Breast epithelium (tissue), 4 donors: ENCODE results near the gene FGF11. TPM values are rescaled to one million over a fixed set of nuclear protein-coding genes. Genes with fewer than 3 reads are reported as not detected.

Experiments used
- DNase-seq, 2 donors: peaks; one replicate each; pipeline ENCODE4 v3.0.0-alpha.2; 2019; ENCODE audit warnings: low spot score in 2 of 2
- H3K27ac ChIP-seq, 2 donors: fragments of 200-600 bp; sonication (generic) in 1 of 2; one replicate each; pipeline ENCODE4 v1.5.1; 2016 to 2019; ENCODE audit warnings: mild to moderate bottlenecking in 1 of 2
- H3K27me3 ChIP-seq, 2 donors: fragments of 200-600 bp; sonication (generic) in 1 of 2; one replicate each; pipeline versions ENCODE4 v1.5.1 to v1.6.0; 2017 to 2019; ENCODE audit warnings: control low read depth in 1 of 2, mild to moderate bottlenecking in 1 of 2
- H3K36me3 ChIP-seq: fragments of 200-600 bp; one replicate; pipeline ENCODE4 v1.5.1; 2019
- H3K4me1 ChIP-seq, 2 donors: fragments of 200-600 bp; sonication (generic); one replicate each; pipeline ENCODE4 v1.5.1; 2016 to 2019; ENCODE audit warnings: control low read depth in 1 of 2
- H3K4me3 ChIP-seq, 3 donors: fragments of 200-600 bp; sonication (generic); 1 replicate in 2 of 3; 2 replicates in 1 of 3; pipeline ENCODE4 v1.5.1; 2016 to 2019; ENCODE audit warnings: mild to moderate bottlenecking in 3 of 3, moderate library complexity in 2 of 3
- H3K9me3 ChIP-seq, 2 donors: fragments of 200-600 bp; sonication (generic) in 1 of 2; one replicate each; pipeline ENCODE4 v1.5.1; 2016 to 2019; ENCODE audit warnings: control low read depth in 1 of 2
- POLR2A ChIP-seq: fragments of 450-650 bp; IDR thresholded peaks from one replicate; pipeline ENCODE4 v1.6.1; 2016; ENCODE audit warnings: antibody characterized with exemption, mild to moderate bottlenecking, moderate library complexity
- POLR2AphosphoS5 ChIP-seq, 3 donors: sonication (generic); formaldehyde crosslinking; IDR thresholded peaks; one replicate each; pipeline ENCODE4 v1.6.1; 2017; ENCODE audit warnings: antibody characterized with exemption in 3 of 3
- intact Hi-C: fragments of 100-400 bp; cut with DNase I; formaldehyde crosslinking; loops from one replicate; pipeline ENCODE4 v1.15.1; 2023; ENCODE audit warnings: low total_unique reads
- total RNA-seq, 3 donors: library from RNA; depleted of rRNA; stranded (reverse); fragments of >200 nt; gene quantifications; one replicate each; pipeline ENCODE4 v1.1.0, GENCODE V29; 2016
- TF ChIP-seq, protein P1 (sequence below), 3 donors: fragments of 450-650 bp; IDR thresholded peaks; one replicate each; pipeline ENCODE4 v1.5.1; 2016 to 2017; ENCODE audit warnings: antibody characterized with exemption in 3 of 3, mild to moderate bottlenecking in 3 of 3, moderate library complexity in 3 of 3

The FGF11 gene
- total RNA-seq, 3 donors from 2014 or later = 2.1 to 2.9 (median 2.9) TPM

DNA sequence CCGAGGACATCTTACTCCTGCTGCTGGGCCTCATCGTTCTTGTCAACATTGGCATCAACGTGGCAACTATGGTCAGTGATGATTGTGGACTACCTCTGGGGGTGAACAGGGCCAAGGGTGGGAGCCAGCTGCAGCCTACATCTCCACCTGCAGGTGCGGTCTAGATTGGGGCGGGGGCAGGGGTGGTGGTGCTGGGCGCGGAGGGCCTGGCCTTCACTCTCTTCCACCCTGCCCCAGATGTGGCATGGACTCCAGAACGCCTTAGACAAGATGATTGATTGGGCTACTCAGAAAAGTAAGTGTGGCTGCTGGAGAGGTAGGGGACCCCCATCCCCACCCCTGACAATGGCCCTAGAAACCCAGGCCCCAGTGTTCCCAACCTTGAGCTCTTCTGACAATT is 13.6 kb upstream of the FGF11 start:
- no peak overlapping the region for H3K4me3 ChIP-seq
- DNase-seq = no peak
- H3K9me3 ChIP-seq = no peaks in the 10 kb centered on the region
- H3K4me1 ChIP-seq = no peaks in the 10 kb centered on the region
- H3K36me3 ChIP-seq = no peaks in the 10 kb centered on the region
- H3K27ac ChIP-seq = no peak overlapping the region
- intact Hi-C loops = no loop called here
- no peaks in the 10 kb centered on the region for H3K27me3 ChIP-seq
- TF ChIP-seq POLR2A (no peak), POLR2AphosphoS5 (IDR thresholded peaks at IDR 0.05) (no peak)
- TF ChIP-seq, protein P1, sequence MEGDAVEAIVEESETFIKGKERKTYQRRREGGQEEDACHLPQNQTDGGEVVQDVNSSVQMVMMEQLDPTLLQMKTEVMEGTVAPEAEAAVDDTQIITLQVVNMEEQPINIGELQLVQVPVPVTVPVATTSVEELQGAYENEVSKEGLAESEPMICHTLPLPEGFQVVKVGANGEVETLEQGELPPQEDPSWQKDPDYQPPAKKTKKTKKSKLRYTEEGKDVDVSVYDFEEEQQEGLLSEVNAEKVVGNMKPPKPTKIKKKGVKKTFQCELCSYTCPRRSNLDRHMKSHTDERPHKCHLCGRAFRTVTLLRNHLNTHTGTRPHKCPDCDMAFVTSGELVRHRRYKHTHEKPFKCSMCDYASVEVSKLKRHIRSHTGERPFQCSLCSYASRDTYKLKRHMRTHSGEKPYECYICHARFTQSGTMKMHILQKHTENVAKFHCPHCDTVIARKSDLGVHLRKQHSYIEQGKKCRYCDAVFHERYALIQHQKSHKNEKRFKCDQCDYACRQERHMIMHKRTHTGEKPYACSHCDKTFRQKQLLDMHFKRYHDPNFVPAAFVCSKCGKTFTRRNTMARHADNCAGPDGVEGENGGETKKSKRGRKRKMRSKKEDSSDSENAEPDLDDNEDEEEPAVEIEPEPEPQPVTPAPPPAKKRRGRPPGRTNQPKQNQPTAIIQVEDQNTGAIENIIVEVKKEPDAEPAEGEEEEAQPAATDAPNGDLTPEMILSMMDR (IDR thresholded peaks at IDR 0.05) = no peak

DNA sequence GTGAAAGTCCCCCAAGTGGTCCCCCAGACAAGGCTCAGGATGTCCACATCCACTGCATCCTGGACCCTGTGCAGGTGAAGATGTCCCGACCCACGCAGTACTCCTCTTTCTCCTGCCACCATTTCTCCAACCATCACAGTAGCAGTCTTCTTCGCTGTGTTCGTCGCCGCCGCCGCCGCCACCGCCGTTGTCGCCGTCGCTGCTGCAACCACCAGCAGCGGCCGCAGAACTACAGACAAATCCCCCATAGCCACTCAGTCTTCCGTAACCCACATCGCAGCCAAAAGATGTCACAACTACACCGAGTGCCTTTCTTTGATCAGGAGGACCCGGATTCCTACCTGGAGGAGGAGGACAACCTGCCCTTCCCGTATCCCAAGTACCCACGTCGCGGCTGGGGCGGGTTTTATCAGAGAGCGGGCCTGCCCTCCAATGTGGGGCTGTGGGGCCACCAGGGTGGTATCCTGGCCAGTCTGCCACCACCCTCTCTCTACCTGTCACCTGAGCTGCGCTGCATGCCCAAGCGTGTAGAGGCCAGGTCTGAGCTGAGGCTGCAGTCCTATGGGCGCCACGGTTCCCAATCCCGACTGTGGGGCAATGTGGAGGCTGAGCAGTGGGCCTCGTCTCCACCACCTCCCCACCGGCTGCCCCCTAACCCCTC is 13.0 kb upstream of the FGF11 start:
- intact Hi-C loops = no loop called here
- TF ChIP-seq POLR2AphosphoS5 (IDR thresholded peaks at IDR 0.05) = no peak
- no peak for TF ChIP-seq POLR2A
- TF ChIP-seq, protein P1 (IDR thresholded peaks at IDR 0.05) = no peak
- DNase-seq = no peak
- Histone ChIP-seq H3K27ac (no peak overlapping the region), H3K4me3 (no peak overlapping the region), H3K27me3 (no peaks in the 10 kb centered on the region), H3K36me3 (no peaks in the 10 kb centered on the region), H3K4me1 (no peaks in the 10 kb centered on the region), H3K9me3 (no peaks in the 10 kb centered on the region)

DNA sequence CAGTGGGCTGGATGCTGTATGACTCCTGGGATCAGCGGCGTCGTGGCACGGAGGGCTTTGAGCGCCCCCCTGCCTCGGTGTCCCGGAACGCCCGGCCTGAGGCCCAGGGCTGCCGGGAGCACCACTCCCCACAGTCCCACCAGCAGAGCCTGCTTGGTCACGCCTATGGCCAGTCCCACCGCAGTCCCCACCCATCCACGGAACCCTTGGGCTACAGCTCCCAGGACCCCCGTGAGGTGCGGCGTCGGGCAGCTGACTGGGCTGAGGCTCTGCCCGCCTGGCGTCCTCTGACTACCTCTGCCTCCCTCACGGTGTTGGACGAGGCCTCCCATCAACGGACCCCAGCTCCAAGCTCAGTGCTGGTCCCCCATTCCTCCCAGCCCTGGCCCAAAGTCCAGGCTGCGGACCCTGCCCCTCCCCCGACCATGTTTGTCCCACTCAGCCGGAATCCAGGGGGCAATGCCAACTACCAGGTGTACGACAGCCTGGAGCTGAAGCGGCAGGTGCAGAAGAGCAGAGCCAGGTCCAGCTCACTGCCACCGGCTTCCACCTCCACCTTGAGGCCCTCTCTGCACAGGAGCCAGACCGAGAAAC is 12.3 kb upstream of the FGF11 start:
- no peak for DNase-seq
- TF ChIP-seq, protein P1 (IDR thresholded peaks at IDR 0.05) = no peak
- TF ChIP-seq POLR2AphosphoS5 (IDR thresholded peaks at IDR 0.05) (no peak), POLR2A (no peak)
- H3K27me3 ChIP-seq = no peaks in the 10 kb centered on the region
- no peak overlapping the region for H3K27ac ChIP-seq
- H3K36me3 ChIP-seq = no peaks in the 10 kb centered on the region
- H3K4me1 ChIP-seq = no peaks in the 10 kb centered on the region
- H3K4me3 ChIP-seq = no peak overlapping the region
- no peaks in the 10 kb centered on the region for H3K9me3 ChIP-seq
- intact Hi-C loops = loop anchor here (1.0 kb wide), 1 partner anchor 41 kb away; no protein-coding TSS in a partner anchor

DNA sequence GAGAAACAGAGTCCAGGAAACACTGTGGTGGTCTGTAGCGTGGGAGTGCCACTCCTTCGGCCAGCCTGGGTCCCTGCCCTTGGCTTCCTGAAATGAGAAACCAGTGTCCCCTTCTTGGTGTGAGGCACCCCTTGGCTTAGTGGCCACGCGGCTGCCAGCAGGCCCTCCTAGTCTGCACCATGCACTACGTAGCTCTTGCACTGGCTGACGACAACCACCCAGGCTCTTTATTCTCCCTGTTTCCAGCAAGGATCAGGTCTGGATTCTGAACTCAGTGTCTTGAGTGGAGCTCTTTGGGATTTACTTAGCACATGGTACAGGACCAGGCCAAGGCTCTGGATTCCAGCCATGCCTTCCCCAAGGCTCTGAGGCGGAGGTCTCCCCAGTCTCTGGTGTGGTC is 11.8 kb upstream of the FGF11 start:
- H3K9me3 ChIP-seq = no peaks in the 10 kb centered on the region
- no peak for TF ChIP-seq POLR2A
- TF ChIP-seq POLR2AphosphoS5 (IDR thresholded peaks at IDR 0.05) = no peak
- TF ChIP-seq, protein P1 (IDR thresholded peaks at IDR 0.05) = no peak
- intact Hi-C loops = loop anchor here (1.0 kb wide), 1 partner anchor 41 kb away; no protein-coding TSS in a partner anchor

DNA sequence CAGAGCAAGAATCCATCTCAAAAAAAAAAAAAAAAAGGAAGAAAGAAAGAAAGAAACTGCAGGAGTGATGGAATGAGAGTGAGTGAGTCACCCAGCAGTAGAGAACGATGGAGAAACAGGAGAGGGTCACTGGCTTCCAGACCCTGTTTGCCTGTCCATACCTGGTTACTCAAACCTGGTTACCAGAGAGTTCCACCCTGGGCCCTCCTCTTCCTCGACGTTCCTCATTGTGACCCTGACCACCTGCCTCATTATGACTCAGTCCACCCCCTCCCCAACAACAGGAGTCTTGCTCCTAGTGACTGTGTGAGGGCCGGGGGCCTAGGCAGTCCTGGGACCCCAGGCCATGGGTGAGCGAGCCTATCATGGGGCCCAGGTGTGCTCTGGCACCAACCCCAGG is 10.8 kb upstream of the FGF11 start, which contains the start of gene SPEM3:
Gene SPEM3, plus strand, starts transcription at position 301 of the 400 bp plus-strand sequence. Its CDS starts 46 bp downstream, at position 347.
- DNase-seq = no peak
- Histone ChIP-seq H3K9me3 (no peaks in the 10 kb centered on the region), H3K36me3 (no peaks in the 10 kb centered on the region), H3K27ac (no peak within 1 kb of the TSS), H3K4me1 (no peaks in the 10 kb centered on the region), H3K27me3 (no peaks in the 10 kb centered on the region), H3K4me3 (no peak within 1 kb of the TSS)
- TF ChIP-seq POLR2A (no peak), POLR2AphosphoS5 (IDR thresholded peaks at IDR 0.05) (no peak)
- TF ChIP-seq, protein P1 (IDR thresholded peaks at IDR 0.05) = no peak
- intact Hi-C loops = no loop called here

More for the DNA sequence above, 11.8 kb upstream of the FGF11 start:
- no peak for DNase-seq
- Histone ChIP-seq H3K4me3 (no peak overlapping the region), H3K27me3 (no peaks in the 10 kb centered on the region), H3K36me3 (no peaks in the 10 kb centered on the region), H3K27ac (no peak overlapping the region), H3K4me1 (no peaks in the 10 kb centered on the region)
